Neural progenitor cell (in vitro differentiated cells): ENCODE results near the gene IFNA1. TPM values are rescaled to one million over a fixed set of nuclear protein-coding genes. Genes with fewer than 3 reads are reported as not detected.
A peak's percentile ranks its signal among the peaks of the same experiment; 100 is the strongest.

Experiments used
- DNase-seq: peaks from one replicate; pipeline ENCODE4 v3.0.0-alpha.2; 2016; ENCODE audit warnings: low spot score
- H2AFZ ChIP-seq: fragments of 200-600 bp; sonication (generic); replicated peaks from 2 replicates; pipeline ENCODE4 v1.6.1; 2016; ENCODE audit warnings: antibody characterized with exemption
- H3F3A ChIP-seq: fragments of 200-600 bp; sonication (generic); 2 replicates; pipeline ENCODE4 v1.6.1; 2016; ENCODE audit warnings: antibody characterized with exemption, low read depth
- H3K27ac ChIP-seq: fragments of 200-600 bp; sonication (generic); 2 replicates; pipeline ENCODE4 v1.5.1; 2016; ENCODE audit warnings: mild to moderate bottlenecking
- H3K27me3 ChIP-seq: fragments of 200-600 bp; sonication (generic); 2 replicates; pipeline ENCODE4 v1.6.1; 2016; ENCODE audit warnings: mild to moderate bottlenecking, moderate library complexity
- H3K36me3 ChIP-seq: fragments of 200-600 bp; sonication (generic); 2 replicates; pipeline ENCODE4 v1.5.1; 2016
- H3K4me1 ChIP-seq: fragments of 200-600 bp; sonication (generic); 2 replicates; pipeline ENCODE4 v1.6.1; 2016; ENCODE audit warnings: mixed run types
- H3K4me2 ChIP-seq: fragments of 200-600 bp; sonication (generic); 2 replicates; pipeline ENCODE4 v1.6.1; 2016
- H3K4me3 ChIP-seq: fragments of 200-600 bp; sonication (generic); 2 replicates; pipeline ENCODE4 v1.5.1; 2016
- H3K79me2 ChIP-seq: fragments of 200-600 bp; sonication (generic); 2 replicates; pipeline ENCODE4 v1.6.1; 2016; ENCODE audit warnings: low read depth
- H3K9ac ChIP-seq: fragments of 200-600 bp; sonication (generic); 2 replicates; pipeline ENCODE4 v1.6.1; 2016
- H3K9me3 ChIP-seq: fragments of 200-600 bp; sonication (generic); 2 replicates; pipeline ENCODE4 v1.5.1; 2016; ENCODE audit warnings: low read depth
- H4K20me1 ChIP-seq: fragments of 200-600 bp; sonication (generic); 2 replicates; pipeline ENCODE4 v1.6.1; 2016; ENCODE audit warnings: low read depth
- H3K27ac Mint-ChIP-seq: 3 replicates; pipeline ENCODE4 v1.8.0; 2021; ENCODE audit warnings: mixed read lengths
- H3K27me3 Mint-ChIP-seq: 2 replicates; pipeline ENCODE4 v1.8.0; 2022; ENCODE audit warnings: low read depth, mild to moderate bottlenecking, inconsistent platforms, moderate library complexity, mixed read lengths; ENCODE audit not compliant: insufficient read depth
- H3K36me3 Mint-ChIP-seq: 3 replicates; pipeline ENCODE4 v1.8.0; 2021; ENCODE audit warnings: mixed read lengths
- H3K4me1 Mint-ChIP-seq: 3 replicates; pipeline ENCODE4 v1.8.0; 2021; ENCODE audit warnings: mixed read lengths
- H3K4me3 Mint-ChIP-seq: 3 replicates; pipeline ENCODE4 v1.8.0; 2021; ENCODE audit warnings: mild to moderate bottlenecking, moderate library complexity, mixed read lengths
- H3K9me3 Mint-ChIP-seq: 3 replicates; pipeline ENCODE4 v1.8.0; 2020; ENCODE audit warnings: mixed read lengths
- EZH2 ChIP-seq: fragments of 200-600 bp; sonication (generic); IDR thresholded peaks from 2 replicates; pipeline ENCODE4 v1.6.1; 2017; ENCODE audit warnings: antibody characterized with exemption, mild to moderate bottlenecking, moderate library complexity
- EZH2phosphoT487 ChIP-seq: fragments of 200-600 bp; sonication (generic); IDR thresholded peaks from 2 replicates; pipeline ENCODE4 v1.6.1; 2017; ENCODE audit warnings: antibody characterized with exemption
- total RNA-seq: library from RNA; depleted of rRNA; stranded (reverse); fragments of >200 nt; gene quantifications from 2 replicates; pipeline ENCODE4 v1.2.3, GENCODE V29; 2015; ENCODE audit warnings: low replicate concordance
- TF ChIP-seq, protein P1 (sequence below): fragments of 200-600 bp; sonication (generic); IDR thresholded peaks from 2 replicates; pipeline ENCODE4 v1.5.1; 2017; ENCODE audit warnings: antibody characterized with exemption, mild to moderate bottlenecking

IFNA1 gene
- total RNA-seq, 1 donor from 2014 or later, result not detected

DNA sequence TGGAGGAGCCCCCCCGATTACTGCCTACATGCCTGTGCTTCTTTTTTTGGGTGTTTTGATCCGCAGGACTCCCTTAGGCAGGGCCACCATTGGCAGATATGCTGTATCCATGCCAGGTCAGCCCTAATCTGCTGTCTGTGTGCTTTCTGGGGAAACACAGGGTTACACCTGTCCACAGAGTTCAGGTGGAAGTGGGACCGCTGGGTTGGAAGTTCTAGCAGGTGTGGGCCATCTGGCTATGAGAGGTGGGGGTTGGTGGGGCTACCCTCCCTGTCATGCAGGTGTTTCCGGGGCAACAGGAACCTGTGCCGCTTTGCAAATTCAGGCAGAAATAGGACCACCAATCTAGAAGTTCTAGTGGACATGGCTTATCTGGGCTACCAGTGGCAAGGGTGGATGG lies 24.9 kb downstream of the IFNA1 start:
- Mint-ChIP-seq H3K4me3 (no peak overlapping the region), H3K27me3 (no peaks in the 10 kb centered on the region), H3K27ac (no peak overlapping the region), H3K9me3 (peaks cover 19% of the 10 kb centered on the region), H3K36me3 (no peaks in the 10 kb centered on the region), H3K4me1 (no peaks in the 10 kb centered on the region)
- H3K27ac ChIP-seq, result no peak overlapping the region
- H3K36me3 ChIP-seq, result no peaks in the 10 kb centered on the region
- H3K79me2 ChIP-seq, result no peaks in the 10 kb centered on the region
- no peaks in the 10 kb centered on the region for H3K9me3 ChIP-seq
- no peaks in the 10 kb centered on the region for H3K4me1 ChIP-seq
- DNase-seq, result no peak
- TF ChIP-seq EZH2 (no peak), EZH2phosphoT487 (no peak)
- TF ChIP-seq, protein P1, sequence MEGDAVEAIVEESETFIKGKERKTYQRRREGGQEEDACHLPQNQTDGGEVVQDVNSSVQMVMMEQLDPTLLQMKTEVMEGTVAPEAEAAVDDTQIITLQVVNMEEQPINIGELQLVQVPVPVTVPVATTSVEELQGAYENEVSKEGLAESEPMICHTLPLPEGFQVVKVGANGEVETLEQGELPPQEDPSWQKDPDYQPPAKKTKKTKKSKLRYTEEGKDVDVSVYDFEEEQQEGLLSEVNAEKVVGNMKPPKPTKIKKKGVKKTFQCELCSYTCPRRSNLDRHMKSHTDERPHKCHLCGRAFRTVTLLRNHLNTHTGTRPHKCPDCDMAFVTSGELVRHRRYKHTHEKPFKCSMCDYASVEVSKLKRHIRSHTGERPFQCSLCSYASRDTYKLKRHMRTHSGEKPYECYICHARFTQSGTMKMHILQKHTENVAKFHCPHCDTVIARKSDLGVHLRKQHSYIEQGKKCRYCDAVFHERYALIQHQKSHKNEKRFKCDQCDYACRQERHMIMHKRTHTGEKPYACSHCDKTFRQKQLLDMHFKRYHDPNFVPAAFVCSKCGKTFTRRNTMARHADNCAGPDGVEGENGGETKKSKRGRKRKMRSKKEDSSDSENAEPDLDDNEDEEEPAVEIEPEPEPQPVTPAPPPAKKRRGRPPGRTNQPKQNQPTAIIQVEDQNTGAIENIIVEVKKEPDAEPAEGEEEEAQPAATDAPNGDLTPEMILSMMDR, result no peak
- no peaks in the 10 kb centered on the region for H3K27me3 ChIP-seq
- H3F3A ChIP-seq, result no peaks in the 10 kb centered on the region
- no peak overlapping the region for H3K9ac ChIP-seq
- no peaks in the 10 kb centered on the region for H4K20me1 ChIP-seq
- H3K4me3 ChIP-seq, result no peak overlapping the region
- H3K4me2 ChIP-seq, result no peak overlapping the region
- no peak overlapping the region for H2AFZ ChIP-seq

- H3K36me3 Mint-ChIP-seq, result no peaks in the 10 kb centered on the region
Observed at GRCh38 chr9:21465859-21466518, 25.8 kb downstream of the IFNA1 start.

DNA sequence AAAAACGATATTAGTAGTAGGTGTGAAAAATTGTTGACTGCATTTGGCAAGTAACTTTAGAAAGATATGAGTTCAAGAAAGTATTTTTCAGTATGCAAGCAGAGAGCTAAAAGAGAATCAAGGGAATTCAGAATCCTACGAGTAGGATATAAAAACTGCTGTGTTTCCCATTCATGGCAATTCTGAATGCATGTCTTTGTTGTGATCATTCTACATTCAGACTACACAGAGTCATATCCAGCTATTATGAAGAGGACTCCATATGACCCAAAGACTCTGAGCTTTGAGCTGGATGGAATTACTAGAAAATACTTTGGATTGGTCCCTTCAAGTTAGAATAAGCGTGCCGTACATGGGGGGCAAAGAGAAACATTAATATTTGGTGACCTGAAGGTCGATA lies 29.9 kb downstream of the IFNA1 start:
- Histone ChIP-seq H3K4me1 (no peaks in the 10 kb centered on the region), H3K27me3 (no peaks in the 10 kb centered on the region), H3K4me3 (no peak overlapping the region), H3K27ac (no peak overlapping the region), H3K79me2 (no peaks in the 10 kb centered on the region), H3K9ac (no peak overlapping the region), H2AFZ (no peak overlapping the region), H3K36me3 (no peaks in the 10 kb centered on the region), H3K9me3 (no peaks in the 10 kb centered on the region), H4K20me1 (no peaks in the 10 kb centered on the region), H3K4me2 (no peak overlapping the region), H3F3A (no peaks in the 10 kb centered on the region)
- TF ChIP-seq, protein P1, result no peak
- H3K4me1 Mint-ChIP-seq, result no peaks in the 10 kb centered on the region
- H3K27ac Mint-ChIP-seq, result no peak overlapping the region
- DNase-seq, result no peak
- no peaks in the 10 kb centered on the region for H3K9me3 Mint-ChIP-seq
- H3K27me3 Mint-ChIP-seq, result no peaks in the 10 kb centered on the region
- no peak overlapping the region for H3K4me3 Mint-ChIP-seq
- no peaks in the 10 kb centered on the region for H3K36me3 Mint-ChIP-seq

More at GRCh38 chr9:21465859-21466518, 25.8 kb downstream of the IFNA1 start:
- no peak overlapping the region for H3K9ac ChIP-seq
- no peaks in the 10 kb centered on the region for H3K79me2 ChIP-seq
- H3K4me1 ChIP-seq, result no peaks in the 10 kb centered on the region
- H3F3A ChIP-seq, result no peaks in the 10 kb centered on the region
- H3K4me1 Mint-ChIP-seq, result no peaks in the 10 kb centered on the region
- no peaks in the 10 kb centered on the region for H3K27me3 ChIP-seq
- H3K36me3 ChIP-seq, result no peaks in the 10 kb centered on the region
- no peak overlapping the region for H3K4me2 ChIP-seq
- no peak overlapping the region for H3K4me3 Mint-ChIP-seq
- H3K9me3 ChIP-seq, result no peaks in the 10 kb centered on the region
- H3K27me3 Mint-ChIP-seq, result no peaks in the 10 kb centered on the region
- H3K27ac Mint-ChIP-seq, result no peak overlapping the region
- no peak overlapping the region for H2AFZ ChIP-seq
- H3K4me3 ChIP-seq, result no peak overlapping the region
- DNase-seq, result peak; percentile 63
- H3K27ac ChIP-seq, result no peak overlapping the region
- peaks cover 19% of the 10 kb centered on the region for H3K9me3 Mint-ChIP-seq
- no peaks in the 10 kb centered on the region for H4K20me1 ChIP-seq
- TF ChIP-seq EZH2 (no peak), EZH2phosphoT487 (no peak)
- TF ChIP-seq, protein P1, result peak; percentile 79
